Activated naive CD4-positive, alpha-beta T cell treated with anti-CD3 and anti-CD28 coated beads, Interleukin-2, amount 10 ng/mL, durations not matched to agents 7 days and 5 days (primary cell): ENCODE data around the gene TRMT13.
"Not testable (repeated sequence)": the region's sequence is repeated elsewhere in the genome, so short reads cannot be mapped to it uniquely, and the experiment has no call there.

Source experiments
- CTCF ChIA-PET: fragments of 350-600 bp; sonication (Branson Sonifier 250); formaldehyde crosslinking; loops from one replicate; lab custom pipeline; 2021; ENCODE audit warnings: antibody characterized with exemption; lab: Charles Lee
- DNase-seq: peaks from one replicate; pipeline ENCODE4 v3.0.0-alpha.2; 2020
- H3K27ac Mint-ChIP-seq: one replicate; pipeline ENCODE4 v1.8.0; 2021; ENCODE audit warnings: mild to moderate bottlenecking, moderate library complexity, mixed read lengths
- H3K27me3 Mint-ChIP-seq: one replicate; pipeline ENCODE4 v1.8.0; 2021; ENCODE audit warnings: mild to moderate bottlenecking, mixed read lengths
- H3K36me3 Mint-ChIP-seq: one replicate; pipeline ENCODE4 v1.8.0; 2021; ENCODE audit warnings: mixed read lengths
- H3K4me1 Mint-ChIP-seq: one replicate; pipeline ENCODE4 v1.8.0; 2021; ENCODE audit warnings: mixed read lengths
- H3K4me3 Mint-ChIP-seq: one replicate; pipeline ENCODE4 v1.8.0; 2021; ENCODE audit warnings: mild to moderate bottlenecking, moderate library complexity, mixed read lengths
- H3K9me3 Mint-ChIP-seq: one replicate; pipeline ENCODE4 v1.8.0; 2021; ENCODE audit warnings: mixed read lengths

TRMT13 gene

GRCh38 chr1:100184536-100184935 lies 51.6 kb downstream of the TRMT13 start:
- Mint-ChIP-seq H3K27ac (no peak overlapping the region), H3K36me3 (no peaks in the 10 kb centered on the region), H3K9me3 (no peaks in the 10 kb centered on the region), H3K27me3 (no peaks in the 10 kb centered on the region), H3K4me1 (no peaks in the 10 kb centered on the region), H3K4me3 (no peak overlapping the region)
- CTCF ChIA-PET: interaction anchor here (1.2 kb wide), 1 partner anchor 9 kb away, joined by 4 read pairs; no protein-coding TSS in a partner anchor
- DNase-seq: no peak

- CTCF ChIA-PET: interaction anchor here (0.7 kb wide), 1 partner anchor 266 kb away, joined by 3 read pairs; no protein-coding TSS in a partner anchor
- no peak overlapping the region for H3K4me3 Mint-ChIP-seq
- no peak for DNase-seq
These were observed 54.9 kb downstream of the TRMT13 start for GRCh38 chr1:100187912-100188311.

GRCh38 chr1:100188617-100189016 lies 55.7 kb downstream of the TRMT13 start:
- H3K27me3 Mint-ChIP-seq: no peaks in the 10 kb centered on the region

More at GRCh38 chr1:100187912-100188311, 54.9 kb downstream of the TRMT13 start:
- peaks cover 7% of the 10 kb centered on the region for H3K36me3 Mint-ChIP-seq
- H3K4me1 Mint-ChIP-seq: no peaks in the 10 kb centered on the region
- H3K9me3 Mint-ChIP-seq: no peaks in the 10 kb centered on the region
- no peak overlapping the region for H3K27ac Mint-ChIP-seq
- no peaks in the 10 kb centered on the region for H3K27me3 Mint-ChIP-seq

GRCh38 chr1:100198596-100198995 lies 65.6 kb downstream of the TRMT13 start:
- H3K36me3 Mint-ChIP-seq: peaks cover 53% of the 10 kb centered on the region

More at GRCh38 chr1:100188617-100189016, 55.7 kb downstream of the TRMT13 start:
- Mint-ChIP-seq H3K4me3 (no peak overlapping the region), H3K36me3 (peaks cover 7% of the 10 kb centered on the region), H3K9me3 (no peaks in the 10 kb centered on the region), H3K27ac (no peak overlapping the region), H3K4me1 (no peaks in the 10 kb centered on the region)
- CTCF ChIA-PET: no interaction called here
- no peak for DNase-seq

GRCh38 chr1:100200060-100200459 lies 67.1 kb downstream of the TRMT13 start:
- CTCF ChIA-PET, H3K27me3 Mint-ChIP-seq: not testable (repeated sequence)
- peaks cover 68% of the 10 kb centered on the region for H3K36me3 Mint-ChIP-seq

More at GRCh38 chr1:100198596-100198995, 65.6 kb downstream of the TRMT13 start:
- Mint-ChIP-seq H3K4me1 (no peaks in the 10 kb centered on the region), H3K27ac (no peak overlapping the region), H3K9me3 (no peaks in the 10 kb centered on the region), H3K27me3 (no peaks in the 10 kb centered on the region), H3K4me3 (no peak overlapping the region)
- CTCF ChIA-PET: no interaction called here
- DNase-seq: no peak

More at GRCh38 chr1:100200060-100200459, 67.1 kb downstream of the TRMT13 start:
- H3K27ac Mint-ChIP-seq, DNase-seq, H3K4me1 Mint-ChIP-seq, H3K4me3 Mint-ChIP-seq, H3K9me3 Mint-ChIP-seq: not testable (repeated sequence)
